ENCODE results near the gene UCHL5.
A peak's percentile ranks its signal among the peaks of the same experiment; 100 is the strongest.
"Not testable (repeated sequence)": the region's sequence is repeated elsewhere in the genome, so short reads cannot be mapped to it uniquely, and the experiment has no call there.

UCHL5 gene

GRCh38 chr1:193033610-193034009, 25.6 kb downstream of the UCHL5 start:
- no peaks in the 10 kb centered on the region for H3K4me1 ChIP-seq (ENCODE audit: control insufficient read depth, insufficient read depth, low read length)
- no peak overlapping the region for H3K4me3 ChIP-seq (ENCODE audit: low read length)
- H3K27me3 ChIP-seq (ENCODE audit: control insufficient read depth, insufficient read depth, low read length), result no peaks in the 10 kb centered on the region
- no peaks in the 10 kb centered on the region for H3K9me3 ChIP-seq (replicated peaks; ENCODE audit: low read length)
- H3K4me2 ChIP-seq (ENCODE audit: low read length), result no peak overlapping the region
- no peak overlapping the region for H3K9ac ChIP-seq (ENCODE audit: low read depth, low read length)
- H3K36me3 ChIP-seq (ENCODE audit: insufficient read depth, low read length), result no peaks in the 10 kb centered on the region

GRCh38 chr1:193032643-193033427, 26.3 kb downstream of the UCHL5 start:
- H3K36me3 ChIP-seq (ENCODE audit: insufficient read depth, low read length); H3K27me3 ChIP-seq (ENCODE audit: control insufficient read depth, insufficient read depth, low read length); H3K4me1 ChIP-seq (ENCODE audit: control insufficient read depth, insufficient read depth, low read length); H3K4me2 ChIP-seq (ENCODE audit: low read length); H3K4me3 ChIP-seq (ENCODE audit: low read length); H3K9ac ChIP-seq (ENCODE audit: low read depth, low read length); H3K9me3 ChIP-seq (replicated peaks; ENCODE audit: low read length): not testable (repeated sequence)

- H3K4me2 ChIP-seq (ENCODE audit: low read length), result no peak overlapping the region
- H3K27me3 ChIP-seq (ENCODE audit: control insufficient read depth, insufficient read depth, low read length), result no peaks in the 10 kb centered on the region
- no peak overlapping the region for H3K4me3 ChIP-seq (ENCODE audit: low read length)
- no peak overlapping the region for H3K9ac ChIP-seq (ENCODE audit: low read depth, low read length)
- peaks cover 3% of the 10 kb centered on the region for H3K36me3 ChIP-seq (ENCODE audit: insufficient read depth, low read length)
- no peaks in the 10 kb centered on the region for H3K9me3 ChIP-seq (replicated peaks; ENCODE audit: low read length)
- no peaks in the 10 kb centered on the region for H3K4me1 ChIP-seq (ENCODE audit: control insufficient read depth, insufficient read depth, low read length)
Measured at GRCh38 chr1:193031431-193031830, 27.7 kb downstream of the UCHL5 start.

GRCh38 chr1:193030280-193030679, 28.9 kb downstream of the UCHL5 start:
- no peak overlapping the region for H3K9ac ChIP-seq (ENCODE audit: low read depth, low read length)
- H3K4me3 ChIP-seq (ENCODE audit: low read length), result no peak overlapping the region
- H3K27me3 ChIP-seq (ENCODE audit: control insufficient read depth, insufficient read depth, low read length), result no peaks in the 10 kb centered on the region
- H3K4me2 ChIP-seq (ENCODE audit: low read length), result no peak overlapping the region
- H3K9me3 ChIP-seq (replicated peaks; ENCODE audit: low read length), result no peaks in the 10 kb centered on the region
- no peaks in the 10 kb centered on the region for H3K4me1 ChIP-seq (ENCODE audit: control insufficient read depth, insufficient read depth, low read length)
- H3K36me3 ChIP-seq (ENCODE audit: insufficient read depth, low read length), result peaks cover 3% of the 10 kb centered on the region

- Histone ChIP-seq H3K9me3 (replicated peaks; ENCODE audit: low read length) (no peaks in the 10 kb centered on the region), H3K9ac (ENCODE audit: low read depth, low read length) (no peak overlapping the region), H3K36me3 (ENCODE audit: insufficient read depth, low read length) (peaks cover 3% of the 10 kb centered on the region), H3K4me1 (ENCODE audit: control insufficient read depth, insufficient read depth, low read length) (no peaks in the 10 kb centered on the region), H3K4me2 (ENCODE audit: low read length) (no peak overlapping the region), H3K4me3 (ENCODE audit: low read length) (no peak overlapping the region), H3K27me3 (ENCODE audit: control insufficient read depth, insufficient read depth, low read length) (no peaks in the 10 kb centered on the region)
Measured at GRCh38 chr1:193025218-193025617, 33.9 kb downstream of the UCHL5 start.

- H3K4me2 ChIP-seq (ENCODE audit: low read length), result no peak overlapping the region
- H3K9ac ChIP-seq (ENCODE audit: low read depth, low read length), result peak overlapping the region; percentile 21
- H3K9me3 ChIP-seq (replicated peaks; ENCODE audit: low read length), result no peaks in the 10 kb centered on the region
- no peaks in the 10 kb centered on the region for H3K27me3 ChIP-seq (ENCODE audit: control insufficient read depth, insufficient read depth, low read length)
- H3K36me3 ChIP-seq (ENCODE audit: insufficient read depth, low read length), result peaks cover 5% of the 10 kb centered on the region
- peaks cover 3% of the 10 kb centered on the region for H3K4me1 ChIP-seq (ENCODE audit: control insufficient read depth, insufficient read depth, low read length)
- H3K4me3 ChIP-seq (ENCODE audit: low read length), result no peak overlapping the region
Measured at GRCh38 chr1:193019442-193020026, 39.6 kb downstream of the UCHL5 start.

GRCh38 chr1:193016788-193017187, 42.4 kb downstream of the UCHL5 start:
- no peak overlapping the region for H3K9ac ChIP-seq (ENCODE audit: low read depth, low read length)
- peaks cover 5% of the 10 kb centered on the region for H3K36me3 ChIP-seq (ENCODE audit: insufficient read depth, low read length)
- no peaks in the 10 kb centered on the region for H3K9me3 ChIP-seq (replicated peaks; ENCODE audit: low read length)
- H3K4me3 ChIP-seq (ENCODE audit: low read length), result no peak overlapping the region
- H3K27me3 ChIP-seq (ENCODE audit: control insufficient read depth, insufficient read depth, low read length), result no peaks in the 10 kb centered on the region
- H3K4me2 ChIP-seq (ENCODE audit: low read length), result no peak overlapping the region
- peaks cover 9% of the 10 kb centered on the region for H3K4me1 ChIP-seq (ENCODE audit: control insufficient read depth, insufficient read depth, low read length)

GRCh38 chr1:193014400-193014799, 44.8 kb downstream of the UCHL5 start:
- Histone ChIP-seq H3K9me3 (replicated peaks; ENCODE audit: low read length) (no peaks in the 10 kb centered on the region), H3K4me2 (ENCODE audit: low read length) (no peak overlapping the region), H3K9ac (ENCODE audit: low read depth, low read length) (no peak overlapping the region), H3K4me1 (ENCODE audit: control insufficient read depth, insufficient read depth, low read length) (peaks cover 9% of the 10 kb centered on the region), H3K4me3 (ENCODE audit: low read length) (no peak overlapping the region), H3K36me3 (ENCODE audit: insufficient read depth, low read length) (peaks cover 5% of the 10 kb centered on the region), H3K27me3 (ENCODE audit: control insufficient read depth, insufficient read depth, low read length) (no peaks in the 10 kb centered on the region)

GRCh38 chr1:193013707-193014106, 45.5 kb downstream of the UCHL5 start:
- H3K36me3 ChIP-seq (ENCODE audit: insufficient read depth, low read length), result peaks cover 5% of the 10 kb centered on the region
- H3K4me2 ChIP-seq (ENCODE audit: low read length), result no peak overlapping the region
- no peaks in the 10 kb centered on the region for H3K27me3 ChIP-seq (ENCODE audit: control insufficient read depth, insufficient read depth, low read length)
- H3K4me3 ChIP-seq (ENCODE audit: low read length), result no peak overlapping the region
- peaks cover 9% of the 10 kb centered on the region for H3K4me1 ChIP-seq (ENCODE audit: control insufficient read depth, insufficient read depth, low read length)
- no peaks in the 10 kb centered on the region for H3K9me3 ChIP-seq (replicated peaks; ENCODE audit: low read length)
- no peak overlapping the region for H3K9ac ChIP-seq (ENCODE audit: low read depth, low read length)

- Histone ChIP-seq H3K4me2 (ENCODE audit: low read length) (no peak overlapping the region), H3K36me3 (ENCODE audit: insufficient read depth, low read length) (peaks cover 5% of the 10 kb centered on the region), H3K4me1 (ENCODE audit: control insufficient read depth, insufficient read depth, low read length) (peaks cover 9% of the 10 kb centered on the region), H3K9ac (ENCODE audit: low read depth, low read length) (no peak overlapping the region), H3K27me3 (ENCODE audit: control insufficient read depth, insufficient read depth, low read length) (no peaks in the 10 kb centered on the region), H3K4me3 (ENCODE audit: low read length) (no peak overlapping the region), H3K9me3 (replicated peaks; ENCODE audit: low read length) (no peaks in the 10 kb centered on the region)
Measured at GRCh38 chr1:193013005-193013404, 46.2 kb downstream of the UCHL5 start.

GRCh38 chr1:193011406-193011805, 47.8 kb downstream of the UCHL5 start:
- H3K4me3 ChIP-seq (ENCODE audit: low read length), result no peak overlapping the region
- no peak overlapping the region for H3K4me2 ChIP-seq (ENCODE audit: low read length)
- H3K9ac ChIP-seq (ENCODE audit: low read depth, low read length), result no peak overlapping the region
- H3K4me1 ChIP-seq (ENCODE audit: control insufficient read depth, insufficient read depth, low read length), result peaks cover 9% of the 10 kb centered on the region
- H3K36me3 ChIP-seq (ENCODE audit: insufficient read depth, low read length), result peaks cover 5% of the 10 kb centered on the region
- H3K9me3 ChIP-seq (replicated peaks; ENCODE audit: low read length), result no peaks in the 10 kb centered on the region
- no peaks in the 10 kb centered on the region for H3K27me3 ChIP-seq (ENCODE audit: control insufficient read depth, insufficient read depth, low read length)

- Histone ChIP-seq H3K4me3 (ENCODE audit: low read length) (no peak overlapping the region), H3K9ac (ENCODE audit: low read depth, low read length) (no peak overlapping the region), H3K4me1 (ENCODE audit: control insufficient read depth, insufficient read depth, low read length) (peaks cover 5% of the 10 kb centered on the region), H3K27me3 (ENCODE audit: control insufficient read depth, insufficient read depth, low read length) (no peaks in the 10 kb centered on the region), H3K36me3 (ENCODE audit: insufficient read depth, low read length) (no peaks in the 10 kb centered on the region), H3K4me2 (ENCODE audit: low read length) (no peak overlapping the region), H3K9me3 (replicated peaks; ENCODE audit: low read length) (no peaks in the 10 kb centered on the region)
Measured at GRCh38 chr1:193009501-193009900, 49.7 kb downstream of the UCHL5 start.

All from skeletal muscle satellite cell (primary cell).